ENCODE measurements around the gene JAZF1.

DNA sequence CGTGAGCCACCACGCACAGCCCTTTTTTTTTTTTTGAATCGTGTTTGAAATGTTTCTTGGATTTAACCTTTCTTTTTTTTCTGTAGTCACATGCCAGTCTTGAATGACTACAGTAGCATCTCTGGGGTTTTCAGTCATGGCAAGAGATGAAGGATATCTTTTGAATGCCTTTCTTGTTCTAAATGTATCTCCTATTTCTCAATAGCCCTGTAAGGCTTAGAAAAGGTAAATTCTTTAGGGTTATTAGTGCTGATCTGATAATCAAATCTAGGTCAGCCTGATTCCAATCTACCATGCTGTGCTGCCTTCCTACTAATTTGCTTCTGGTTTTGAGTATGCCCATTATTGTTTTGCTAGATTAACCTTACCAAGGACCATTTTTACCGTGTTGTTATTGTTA lies 370.4 kb downstream of the JAZF1 start:
- TF ChIP-seq, protein P1, sequence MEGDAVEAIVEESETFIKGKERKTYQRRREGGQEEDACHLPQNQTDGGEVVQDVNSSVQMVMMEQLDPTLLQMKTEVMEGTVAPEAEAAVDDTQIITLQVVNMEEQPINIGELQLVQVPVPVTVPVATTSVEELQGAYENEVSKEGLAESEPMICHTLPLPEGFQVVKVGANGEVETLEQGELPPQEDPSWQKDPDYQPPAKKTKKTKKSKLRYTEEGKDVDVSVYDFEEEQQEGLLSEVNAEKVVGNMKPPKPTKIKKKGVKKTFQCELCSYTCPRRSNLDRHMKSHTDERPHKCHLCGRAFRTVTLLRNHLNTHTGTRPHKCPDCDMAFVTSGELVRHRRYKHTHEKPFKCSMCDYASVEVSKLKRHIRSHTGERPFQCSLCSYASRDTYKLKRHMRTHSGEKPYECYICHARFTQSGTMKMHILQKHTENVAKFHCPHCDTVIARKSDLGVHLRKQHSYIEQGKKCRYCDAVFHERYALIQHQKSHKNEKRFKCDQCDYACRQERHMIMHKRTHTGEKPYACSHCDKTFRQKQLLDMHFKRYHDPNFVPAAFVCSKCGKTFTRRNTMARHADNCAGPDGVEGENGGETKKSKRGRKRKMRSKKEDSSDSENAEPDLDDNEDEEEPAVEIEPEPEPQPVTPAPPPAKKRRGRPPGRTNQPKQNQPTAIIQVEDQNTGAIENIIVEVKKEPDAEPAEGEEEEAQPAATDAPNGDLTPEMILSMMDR (IDR thresholded peaks at IDR 0.05), result no peak
- no peak for TF ChIP-seq POLR2A (IDR thresholded peaks at IDR 0.05)
